Measurements from ENCODE around the gene NARS2.
"Not testable (repeated sequence)": the region's sequence is repeated elsewhere in the genome, so short reads cannot be mapped to it uniquely, and the experiment has no call there.

NARS2 gene

DNA sequence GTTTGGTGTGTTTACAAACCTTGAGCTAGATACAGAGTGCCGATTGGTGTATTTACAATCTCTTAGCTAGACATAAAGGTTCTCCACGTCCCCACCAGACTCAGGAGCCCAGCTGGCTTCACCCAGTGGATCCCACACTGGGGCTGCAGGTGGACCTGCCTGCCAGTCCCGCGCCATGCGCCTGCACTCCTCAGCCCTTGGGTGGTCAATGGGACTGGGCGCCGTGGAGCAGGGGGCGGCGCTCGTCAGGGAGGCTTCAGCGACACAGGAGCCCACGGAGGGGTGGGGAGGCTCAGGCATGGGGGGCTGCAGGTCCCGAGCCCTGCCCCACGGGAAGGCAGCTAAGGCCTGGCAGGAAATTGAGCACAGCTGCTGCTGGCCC, 109.9 kb downstream of the NARS2 start:
- not testable (repeated sequence) for H3K79me1 ChIP-seq (ENCODE audit: low read length); H3K4ac ChIP-seq (ENCODE audit: low read depth, low read length); H3K27me3 ChIP-seq (ENCODE audit: insufficient read depth, low read length); H2AK5ac ChIP-seq (ENCODE audit: low read length); H3K18ac ChIP-seq (ENCODE audit: low read length); H3K79me2 ChIP-seq (ENCODE audit: control insufficient read depth, insufficient read depth, low read length, poor library complexity); H4K91ac ChIP-seq (ENCODE audit: low read depth, low read length); H2BK5ac ChIP-seq (ENCODE audit: low read depth, low read length, poor library complexity); H2AFZ ChIP-seq (ENCODE audit: insufficient read depth, low read length, poor library complexity); H3K36me3 ChIP-seq (ENCODE audit: control insufficient read depth in 1 of 2, insufficient read depth in 2 of 2, low read length in 2 of 2); H3K4me3 ChIP-seq (ENCODE audit: low read depth, low read length); H3K23ac ChIP-seq (ENCODE audit: low read length); H4K12ac ChIP-seq (ENCODE audit: low read depth, low read length); DNase-seq; H3K14ac ChIP-seq (ENCODE audit: low read length); H4K8ac ChIP-seq (ENCODE audit: low read depth, low read length); H3K4me1 ChIP-seq (ENCODE audit: control insufficient read depth in 1 of 2, insufficient read depth in 2 of 2, low read length in 2 of 2); H3K27ac ChIP-seq (ENCODE audit: low read depth, low read length); H3K4me2 ChIP-seq (ENCODE audit: low read length); H3K9me3 ChIP-seq (ENCODE audit: insufficient read depth, low read depth, low read length); H2BK12ac ChIP-seq (ENCODE audit: low read length); H2BK120ac ChIP-seq (ENCODE audit: insufficient read depth, low read length, poor library complexity); H3K9ac ChIP-seq (ENCODE audit: low read length)
- no CpG with 5 or more reads among the region's 14 CpGs for WGBS (ENCODE audit: extremely low coverage, insufficient coverage, insufficient read length)

GRCh38 chr11:78460471-78460870, 114.2 kb downstream of the NARS2 start:
- no peak overlapping the region for H2AFZ ChIP-seq (ENCODE audit: insufficient read depth, low read length, poor library complexity)
- no peak overlapping the region for H3K18ac ChIP-seq (ENCODE audit: low read length)
- H2BK5ac ChIP-seq (ENCODE audit: low read depth, low read length, poor library complexity) = no peak overlapping the region
- peaks cover 0 to 1% of the 10 kb centered on the region in 2 experiments for H3K4me1 ChIP-seq (ENCODE audit: control insufficient read depth in 1 of 2, insufficient read depth in 2 of 2, low read length in 2 of 2)
- no peak overlapping the region for H2BK120ac ChIP-seq (ENCODE audit: insufficient read depth, low read length, poor library complexity)
- no peaks in the 10 kb centered on the region for H3K27me3 ChIP-seq (ENCODE audit: insufficient read depth, low read length)
- H3K4me2 ChIP-seq (ENCODE audit: low read length) = no peak overlapping the region
- no peaks in the 10 kb centered on the region for H3K9me3 ChIP-seq (ENCODE audit: insufficient read depth, low read depth, low read length)
- H3K4ac ChIP-seq (ENCODE audit: low read depth, low read length) = no peak overlapping the region
- no peak overlapping the region for H4K91ac ChIP-seq (ENCODE audit: low read depth, low read length)
- WGBS (ENCODE audit: extremely low coverage, insufficient coverage, insufficient read length) = no CpG with 5 or more reads among the region's 1 CpG
- H2BK12ac ChIP-seq (ENCODE audit: low read length) = no peak overlapping the region
- H3K36me3 ChIP-seq (ENCODE audit: control insufficient read depth in 1 of 2, insufficient read depth in 2 of 2, low read length in 2 of 2) = peaks cover 2 to 5% of the 10 kb centered on the region in 2 experiments
- H4K12ac ChIP-seq (ENCODE audit: low read depth, low read length) = no peak overlapping the region
- no peak overlapping the region for H3K27ac ChIP-seq (ENCODE audit: low read depth, low read length)
- no peaks in the 10 kb centered on the region for H3K79me2 ChIP-seq (ENCODE audit: control insufficient read depth, insufficient read depth, low read length, poor library complexity)
- H3K4me3 ChIP-seq (ENCODE audit: low read depth, low read length) = no peak overlapping the region
- H4K8ac ChIP-seq (ENCODE audit: low read depth, low read length) = no peak overlapping the region
- H3K14ac ChIP-seq (ENCODE audit: low read length) = no peak overlapping the region
- H3K9ac ChIP-seq (ENCODE audit: low read length) = no peak overlapping the region
- DNase-seq = no peak
- no peak overlapping the region for H2AK5ac ChIP-seq (ENCODE audit: low read length)
- H3K79me1 ChIP-seq (ENCODE audit: low read length) = no peaks in the 10 kb centered on the region
- H3K23ac ChIP-seq (ENCODE audit: low read length) = no peak overlapping the region

DNA sequence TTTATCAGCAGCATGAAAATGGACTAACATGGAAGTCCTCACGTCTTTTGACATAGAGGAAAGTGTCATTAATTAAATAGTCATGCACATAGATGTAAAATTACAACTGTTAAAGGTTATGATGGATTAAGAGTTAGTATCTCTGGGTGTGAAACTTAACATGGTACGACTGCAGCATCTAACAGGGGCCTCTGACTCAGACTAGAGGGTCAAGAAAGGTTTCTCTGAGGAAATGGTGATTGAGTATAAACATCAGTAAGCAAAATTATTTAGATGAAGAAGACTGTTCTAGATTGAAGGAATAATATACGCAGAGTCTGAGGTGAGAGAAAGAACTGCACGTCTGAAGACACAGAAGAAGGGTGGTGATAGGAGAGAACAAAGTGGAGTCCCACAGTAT, 114.9 kb downstream of the NARS2 start:
- no peak overlapping the region for H4K12ac ChIP-seq (ENCODE audit: low read depth, low read length)
- no peak overlapping the region for H4K91ac ChIP-seq (ENCODE audit: low read depth, low read length)
- no peak overlapping the region for H3K4me3 ChIP-seq (ENCODE audit: low read depth, low read length)
- no peaks in the 10 kb centered on the region for H3K9me3 ChIP-seq (ENCODE audit: insufficient read depth, low read depth, low read length)
- no peak overlapping the region for H3K4me2 ChIP-seq (ENCODE audit: low read length)
- no peak overlapping the region for H3K18ac ChIP-seq (ENCODE audit: low read length)
- H3K9ac ChIP-seq (ENCODE audit: low read length) = no peak overlapping the region
- H3K4ac ChIP-seq (ENCODE audit: low read depth, low read length) = no peak overlapping the region
- no peak overlapping the region for H2BK12ac ChIP-seq (ENCODE audit: low read length)
- no peak for DNase-seq
- H2AK5ac ChIP-seq (ENCODE audit: low read length) = no peak overlapping the region
- H2AFZ ChIP-seq (ENCODE audit: insufficient read depth, low read length, poor library complexity) = no peak overlapping the region
- peaks cover 0 to 1% of the 10 kb centered on the region in 2 experiments for H3K4me1 ChIP-seq (ENCODE audit: control insufficient read depth in 1 of 2, insufficient read depth in 2 of 2, low read length in 2 of 2)
- H3K27ac ChIP-seq (ENCODE audit: low read depth, low read length) = no peak overlapping the region
- H2BK5ac ChIP-seq (ENCODE audit: low read depth, low read length, poor library complexity) = no peak overlapping the region
- WGBS (ENCODE audit: extremely low coverage, insufficient coverage, insufficient read length) = no CpG with 5 or more reads among the region's 4 CpGs
- H4K8ac ChIP-seq (ENCODE audit: low read depth, low read length) = no peak overlapping the region
- no peaks in the 10 kb centered on the region for H3K79me1 ChIP-seq (ENCODE audit: low read length)
- H3K36me3 ChIP-seq (ENCODE audit: control insufficient read depth in 1 of 2, insufficient read depth in 2 of 2, low read length in 2 of 2) = peaks cover 2% of the 10 kb centered on the region in 2 experiments
- H3K23ac ChIP-seq (ENCODE audit: low read length) = no peak overlapping the region
- H2BK120ac ChIP-seq (ENCODE audit: insufficient read depth, low read length, poor library complexity) = no peak overlapping the region
- no peak overlapping the region for H3K14ac ChIP-seq (ENCODE audit: low read length)
- no peaks in the 10 kb centered on the region for H3K27me3 ChIP-seq (ENCODE audit: insufficient read depth, low read length)
- H3K79me2 ChIP-seq (ENCODE audit: control insufficient read depth, insufficient read depth, low read length, poor library complexity) = no peaks in the 10 kb centered on the region

- DNase-seq = no peak
- Histone ChIP-seq H4K12ac (ENCODE audit: low read depth, low read length) (no peak overlapping the region), H2BK120ac (ENCODE audit: insufficient read depth, low read length, poor library complexity) (no peak overlapping the region), H3K27me3 (ENCODE audit: insufficient read depth, low read length) (no peaks in the 10 kb centered on the region), H3K27ac (ENCODE audit: low read depth, low read length) (no peak overlapping the region), H3K18ac (ENCODE audit: low read length) (no peak overlapping the region), H4K91ac (ENCODE audit: low read depth, low read length) (no peak overlapping the region), H3K4me3 (ENCODE audit: low read depth, low read length) (no peak overlapping the region), H2BK5ac (ENCODE audit: low read depth, low read length, poor library complexity) (no peak overlapping the region), H3K4me1 (ENCODE audit: control insufficient read depth in 1 of 2, insufficient read depth in 2 of 2, low read length in 2 of 2) (no peaks in the 10 kb centered on the region), H3K79me1 (ENCODE audit: low read length) (no peaks in the 10 kb centered on the region), H2AFZ (ENCODE audit: insufficient read depth, low read length, poor library complexity) (no peak overlapping the region), H2BK12ac (ENCODE audit: low read length) (no peak overlapping the region), H2AK5ac (ENCODE audit: low read length) (no peak overlapping the region), H3K9ac (ENCODE audit: low read length) (no peak overlapping the region), H4K8ac (ENCODE audit: low read depth, low read length) (no peak overlapping the region), H3K23ac (ENCODE audit: low read length) (no peak overlapping the region), H3K79me2 (ENCODE audit: control insufficient read depth, insufficient read depth, low read length, poor library complexity) (no peaks in the 10 kb centered on the region), H3K36me3 (ENCODE audit: control insufficient read depth in 1 of 2, insufficient read depth in 2 of 2, low read length in 2 of 2) (peaks cover 0 to 2% of the 10 kb centered on the region in 2 experiments), H3K9me3 (ENCODE audit: insufficient read depth, low read depth, low read length) (no peaks in the 10 kb centered on the region), H3K4me2 (ENCODE audit: low read length) (no peak overlapping the region), H3K4ac (ENCODE audit: low read depth, low read length) (no peak overlapping the region), H3K14ac (ENCODE audit: low read length) (no peak overlapping the region)
- no CpG with 5 or more reads among the region's 2 CpGs for WGBS (ENCODE audit: extremely low coverage, insufficient coverage, insufficient read length)
Observed at GRCh38 chr11:78457448-78457847, 117.2 kb downstream of the NARS2 start.

All from trophoblast cell (in vitro differentiated cells and primary cell).